ENCODE results near the gene KISS1.

The KISS1 gene

DNA sequence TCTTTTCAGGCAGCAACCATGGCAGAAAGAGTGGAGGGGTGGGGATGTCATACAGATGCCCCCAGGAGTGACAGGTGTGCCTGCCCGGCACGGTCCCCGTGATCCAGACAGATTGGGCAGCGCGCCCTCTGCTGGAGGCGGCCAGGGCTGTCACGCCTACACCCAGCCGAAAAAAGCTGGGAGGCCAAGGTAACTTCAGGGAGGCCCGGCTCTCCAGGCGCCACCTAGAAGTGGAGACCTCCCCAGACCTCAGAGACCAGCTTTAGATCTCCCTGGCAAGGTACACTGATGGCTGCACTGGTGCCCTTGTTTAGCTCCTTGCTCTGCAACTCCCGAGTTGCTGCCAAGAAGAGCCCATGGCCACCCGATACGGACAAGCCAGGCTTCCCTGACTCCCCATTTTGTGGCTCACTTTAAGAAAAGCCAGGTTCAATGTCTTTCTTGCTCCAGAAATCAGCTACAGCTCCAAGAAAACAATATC is 10.9 kb upstream of the KISS1 start:
- H3K27me3 Mint-ChIP-seq = peaks cover 27% of the 10 kb centered on the region
- no peak overlapping the region for H3K4me3 Mint-ChIP-seq
- no peak overlapping the region for H3K27ac Mint-ChIP-seq
- intact Hi-C loops (cut with micrococcal nuclease) = loop anchor here (1.0 to 5.0 kb wide), 2 partner anchors 45 to 345 kb away; partner anchors contain the start of gene SNRPE
- no peaks in the 10 kb centered on the region for H3K9me3 Mint-ChIP-seq
- no peaks in the 10 kb centered on the region for H3K4me1 Mint-ChIP-seq (ENCODE audit: low read depth)
- no peaks in the 10 kb centered on the region for H3K36me3 Mint-ChIP-seq (ENCODE audit: low read depth)

DNA sequence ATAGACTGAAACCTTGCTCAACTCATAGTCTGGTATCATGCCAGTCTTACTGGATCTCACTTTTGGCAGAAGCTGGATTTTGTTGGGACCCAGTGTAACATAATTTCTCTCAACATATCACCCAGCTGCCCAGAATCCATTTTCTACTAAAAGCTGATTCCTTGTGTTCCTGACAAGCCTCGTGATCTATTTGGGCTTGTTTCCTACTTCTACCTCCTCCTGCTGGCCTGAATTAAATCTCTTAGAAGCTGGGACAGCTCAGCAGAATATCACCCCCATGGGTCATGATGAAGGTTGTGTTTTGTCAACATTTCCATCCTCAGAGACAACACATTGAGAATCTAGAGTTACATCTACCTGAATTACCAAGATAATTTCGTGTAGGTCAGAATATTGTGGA is 9.8 kb upstream of the KISS1 start:
- intact Hi-C loops (cut with micrococcal nuclease) = loop anchor here (5.0 kb wide), 1 partner anchor 344 kb away; the partner anchor contains the start of gene SNRPE
- no peak overlapping the region for H3K4me3 Mint-ChIP-seq
- H3K4me1 Mint-ChIP-seq (ENCODE audit: low read depth) = no peaks in the 10 kb centered on the region
- no peaks in the 10 kb centered on the region for H3K36me3 Mint-ChIP-seq (ENCODE audit: low read depth)
- H3K27me3 Mint-ChIP-seq = peaks cover 27% of the 10 kb centered on the region
- H3K9me3 Mint-ChIP-seq = no peaks in the 10 kb centered on the region
- no peak overlapping the region for H3K27ac Mint-ChIP-seq

DNA sequence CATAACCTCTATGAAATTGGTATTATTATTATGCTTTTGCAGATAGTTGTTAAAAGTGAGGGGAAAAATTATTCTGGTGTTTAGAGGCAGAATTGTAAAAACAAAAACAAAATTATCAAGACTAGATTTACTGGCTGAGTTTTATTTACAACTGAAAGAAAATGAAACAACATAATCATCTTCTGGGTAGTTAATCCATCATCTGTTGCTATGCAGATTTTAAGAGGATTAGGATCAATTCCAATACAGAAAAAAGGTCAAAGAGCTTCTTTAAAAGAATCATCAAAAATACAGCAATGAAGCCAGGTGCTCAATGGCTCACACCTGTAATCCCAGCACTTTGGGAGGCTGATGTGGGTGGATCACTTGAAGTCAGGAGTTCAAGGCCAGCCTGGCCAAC is 9.2 kb upstream of the KISS1 start:
- H3K36me3 Mint-ChIP-seq (ENCODE audit: low read depth) = no peaks in the 10 kb centered on the region
- no peak overlapping the region for H3K27ac Mint-ChIP-seq
- no peaks in the 10 kb centered on the region for H3K4me1 Mint-ChIP-seq (ENCODE audit: low read depth)
- no peaks in the 10 kb centered on the region for H3K9me3 Mint-ChIP-seq
- H3K4me3 Mint-ChIP-seq = no peak overlapping the region
- intact Hi-C loops (cut with micrococcal nuclease) = loop anchor here (5.0 kb wide), 1 partner anchor 343 kb away; the partner anchor contains the start of gene SNRPE
- H3K27me3 Mint-ChIP-seq = peaks cover 27% of the 10 kb centered on the region

DNA sequence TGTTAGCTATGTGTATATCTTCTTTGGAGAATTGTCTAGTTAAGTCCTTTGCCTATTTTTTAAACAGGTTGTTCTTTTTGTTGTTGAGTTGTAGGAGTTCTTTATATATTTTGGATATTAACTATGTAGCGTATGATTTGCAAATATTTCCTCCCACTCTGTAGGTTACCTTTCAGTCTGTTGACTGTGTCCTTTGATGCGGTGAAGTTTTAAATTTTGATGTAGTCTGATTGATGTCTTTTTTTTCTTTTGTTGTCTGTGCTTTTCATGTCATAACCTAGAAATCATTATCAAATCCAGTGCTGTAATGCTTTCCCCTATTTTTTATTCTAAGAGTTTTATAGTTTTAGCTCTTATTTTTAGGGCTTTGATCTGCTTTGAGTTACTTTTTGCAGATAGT is 8.7 kb upstream of the KISS1 start:
- H3K27ac Mint-ChIP-seq = no peak overlapping the region
- H3K36me3 Mint-ChIP-seq (ENCODE audit: low read depth) = no peaks in the 10 kb centered on the region
- intact Hi-C loops (cut with micrococcal nuclease) = loop anchor here (5.0 kb wide), 1 partner anchor 343 kb away; the partner anchor contains the start of gene SNRPE
- H3K4me3 Mint-ChIP-seq = no peak overlapping the region
- H3K9me3 Mint-ChIP-seq = no peaks in the 10 kb centered on the region
- H3K4me1 Mint-ChIP-seq (ENCODE audit: low read depth) = no peaks in the 10 kb centered on the region
- peaks cover 24% of the 10 kb centered on the region for H3K27me3 Mint-ChIP-seq

DNA sequence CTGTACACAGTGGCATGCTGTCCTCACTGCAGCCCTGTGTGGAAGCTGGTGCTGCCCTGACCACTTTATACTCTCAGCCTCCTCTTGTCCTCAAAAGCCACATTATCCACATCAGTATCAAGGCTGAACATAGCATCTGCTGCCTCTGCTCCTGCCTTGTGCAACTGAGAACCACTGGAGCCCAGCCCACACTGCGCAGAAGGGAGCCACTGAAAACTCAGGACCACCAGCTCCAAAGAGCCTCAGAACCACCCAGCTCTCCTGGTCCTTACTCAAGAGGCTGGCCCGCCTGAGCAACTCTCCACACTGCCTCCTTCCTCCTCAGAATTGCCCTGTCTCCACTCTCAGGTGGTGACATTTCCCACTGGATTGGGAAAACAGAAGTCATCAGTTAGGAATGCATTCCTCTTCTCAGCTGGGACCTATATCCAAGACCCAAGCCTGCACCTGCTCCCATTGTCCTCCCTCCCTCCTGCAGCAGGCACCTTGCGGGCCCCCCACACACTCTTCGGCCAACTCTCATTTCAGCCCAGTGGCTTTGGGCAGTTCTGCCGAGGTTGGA is 7.0 kb upstream of the KISS1 start:
- Mint-ChIP-seq H3K4me3 (no peak overlapping the region), H3K27ac (no peak overlapping the region), H3K9me3 (no peaks in the 10 kb centered on the region), H3K27me3 (peaks cover 24% of the 10 kb centered on the region), H3K36me3 (ENCODE audit: low read depth) (no peaks in the 10 kb centered on the region), H3K4me1 (ENCODE audit: low read depth) (no peaks in the 10 kb centered on the region)
- intact Hi-C loops (cut with micrococcal nuclease) = no loop called here

DNA sequence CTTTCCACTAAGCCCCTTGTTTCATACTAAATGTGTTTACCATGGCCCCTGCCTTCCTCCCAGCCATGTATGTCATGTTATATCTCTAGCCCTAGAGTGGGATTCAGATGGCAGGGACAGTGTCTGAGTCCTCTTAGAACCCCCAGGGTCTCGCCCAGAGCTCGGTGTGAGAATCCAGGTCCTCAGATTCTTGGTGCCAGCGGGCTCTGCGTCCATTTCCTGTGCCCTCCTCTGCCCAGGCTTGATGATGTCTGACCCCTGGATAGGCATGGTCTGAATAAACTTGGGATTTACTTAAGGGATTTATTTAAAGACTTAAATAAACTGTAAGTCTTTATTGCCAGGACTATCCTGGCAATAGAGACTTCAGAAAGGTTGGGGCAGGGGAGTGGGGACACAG is 6.2 kb upstream of the KISS1 start:
- H3K4me3 Mint-ChIP-seq = no peak overlapping the region
- no peaks in the 10 kb centered on the region for H3K4me1 Mint-ChIP-seq (ENCODE audit: low read depth)
- intact Hi-C loops (cut with micrococcal nuclease) = no loop called here
- H3K36me3 Mint-ChIP-seq (ENCODE audit: low read depth) = no peaks in the 10 kb centered on the region
- peaks cover 24% of the 10 kb centered on the region for H3K27me3 Mint-ChIP-seq
- H3K9me3 Mint-ChIP-seq = no peaks in the 10 kb centered on the region
- no peak overlapping the region for H3K27ac Mint-ChIP-seq

DNA sequence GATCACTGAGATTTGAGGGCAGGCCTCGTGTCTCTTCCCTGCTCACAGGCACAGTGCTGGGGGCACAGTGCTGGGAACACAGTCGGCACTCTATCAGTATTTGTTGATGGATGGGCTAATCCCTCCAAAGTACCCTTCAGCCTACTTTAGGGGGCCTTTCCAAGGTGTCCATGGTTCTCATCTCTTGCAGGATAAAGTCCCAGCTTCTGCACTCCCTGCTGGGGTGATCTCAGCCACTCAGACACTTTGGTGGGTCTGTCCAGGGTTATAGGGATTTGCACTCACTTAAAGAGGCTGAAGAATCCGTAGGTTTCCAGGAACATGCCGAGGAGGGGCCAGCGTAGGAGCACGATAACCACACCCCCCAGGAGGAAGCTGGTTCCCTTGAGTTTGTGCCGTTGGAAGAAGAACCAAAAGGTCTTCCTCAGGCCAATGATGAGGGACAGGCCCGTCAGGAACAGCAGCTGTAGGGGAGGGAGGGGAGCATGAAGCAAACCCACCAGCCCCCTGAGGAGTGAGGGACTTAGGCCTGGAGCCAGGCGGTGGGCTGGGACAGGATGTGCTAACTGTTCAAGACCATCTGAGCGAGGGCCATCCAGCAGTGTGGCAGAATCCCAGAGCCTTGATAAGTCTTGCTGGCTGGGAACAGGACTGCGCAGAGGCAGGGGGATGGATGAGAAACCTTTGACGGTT is 5.2 kb upstream of the KISS1 start:
- peaks cover 20% of the 10 kb centered on the region for H3K27me3 Mint-ChIP-seq

DNA sequence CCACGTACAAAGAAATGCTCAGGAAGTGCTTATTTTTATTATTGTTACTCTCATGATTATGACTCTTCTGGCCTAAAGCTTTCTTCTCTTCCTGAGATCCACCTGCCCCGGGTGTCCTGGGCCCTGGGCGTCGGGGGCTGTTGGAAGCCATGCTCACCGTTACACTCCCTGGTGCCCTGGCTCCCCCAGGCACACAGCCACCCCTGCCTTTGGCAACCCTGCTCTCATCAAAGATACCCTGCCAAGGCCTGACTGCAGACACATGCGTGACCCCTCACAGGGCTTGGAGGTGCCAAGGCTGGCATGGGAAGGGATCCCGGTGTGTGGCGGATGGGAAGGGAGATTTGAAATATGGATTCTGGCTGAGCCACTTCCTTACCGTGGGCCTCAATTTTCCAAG is 3.3 kb upstream of the KISS1 start:
- Mint-ChIP-seq H3K9me3 (no peaks in the 10 kb centered on the region), H3K4me3 (no peak overlapping the region), H3K27me3 (peaks cover 17% of the 10 kb centered on the region), H3K4me1 (ENCODE audit: low read depth) (no peaks in the 10 kb centered on the region), H3K36me3 (ENCODE audit: low read depth) (no peaks in the 10 kb centered on the region), H3K27ac (no peak overlapping the region)
- intact Hi-C loops (cut with micrococcal nuclease) = no loop called here

More for the DNA sequence above, 5.2 kb upstream of the KISS1 start:
- no peaks in the 10 kb centered on the region for H3K4me1 Mint-ChIP-seq (ENCODE audit: low read depth)
- H3K4me3 Mint-ChIP-seq = no peak overlapping the region
- no peaks in the 10 kb centered on the region for H3K36me3 Mint-ChIP-seq (ENCODE audit: low read depth)
- H3K27ac Mint-ChIP-seq = no peak overlapping the region
- intact Hi-C loops (cut with micrococcal nuclease) = no loop called here
- H3K9me3 Mint-ChIP-seq = no peaks in the 10 kb centered on the region

DNA sequence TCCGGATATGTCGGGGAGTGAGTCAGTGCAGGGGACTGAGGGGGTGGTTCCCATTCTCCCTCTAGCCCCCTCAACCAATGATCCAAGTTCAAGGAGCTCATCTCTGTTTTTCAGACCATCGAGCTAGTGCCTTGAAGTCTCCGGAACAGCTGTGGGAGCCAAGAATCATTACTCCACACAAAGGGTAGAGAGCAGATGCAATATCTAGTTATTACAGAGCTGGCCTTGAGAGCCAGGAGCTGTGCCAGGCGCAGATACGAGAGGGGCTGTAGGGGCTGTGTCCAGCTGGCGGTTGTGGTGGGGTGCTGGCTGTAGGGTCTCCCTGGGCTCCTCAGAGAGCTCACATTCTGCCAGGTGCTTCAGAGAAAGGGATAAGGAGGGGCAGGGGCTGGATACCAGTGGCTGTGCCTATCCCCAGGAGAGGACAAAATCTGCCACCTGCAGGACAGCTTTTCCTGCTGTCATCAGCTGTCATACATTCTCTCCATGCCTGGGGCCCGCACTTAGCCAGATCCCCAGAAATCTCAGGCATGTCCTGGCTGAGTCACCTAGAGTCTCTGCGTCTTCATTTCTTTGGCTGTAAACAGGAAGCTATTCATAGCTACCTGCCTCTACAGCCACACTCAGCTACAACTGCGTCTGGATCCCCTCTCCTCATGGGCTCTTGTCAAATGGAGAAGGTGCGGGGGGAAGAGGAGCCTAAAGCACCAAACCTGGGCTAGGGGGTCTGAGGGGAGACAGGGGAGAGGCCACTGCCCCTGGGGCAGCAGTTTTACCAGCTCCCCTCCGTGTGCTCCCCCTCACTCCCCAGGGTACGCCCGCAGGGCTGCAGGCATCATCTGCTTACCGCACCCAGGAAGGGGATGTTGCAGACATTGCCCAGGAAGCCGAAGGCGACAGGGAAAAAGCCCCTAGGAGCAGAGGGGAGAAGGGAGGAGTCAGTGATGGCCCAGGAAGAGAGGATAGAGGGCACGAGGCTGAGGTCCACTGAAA is 2.4 kb upstream of the KISS1 start:
- Mint-ChIP-seq H3K9me3 (no peaks in the 10 kb centered on the region), H3K27ac (no peak overlapping the region), H3K36me3 (ENCODE audit: low read depth) (no peaks in the 10 kb centered on the region), H3K4me3 (no peak overlapping the region), H3K27me3 (peaks cover 19% of the 10 kb centered on the region), H3K4me1 (ENCODE audit: low read depth) (no peaks in the 10 kb centered on the region)
- intact Hi-C loops (cut with micrococcal nuclease) = no loop called here

DNA sequence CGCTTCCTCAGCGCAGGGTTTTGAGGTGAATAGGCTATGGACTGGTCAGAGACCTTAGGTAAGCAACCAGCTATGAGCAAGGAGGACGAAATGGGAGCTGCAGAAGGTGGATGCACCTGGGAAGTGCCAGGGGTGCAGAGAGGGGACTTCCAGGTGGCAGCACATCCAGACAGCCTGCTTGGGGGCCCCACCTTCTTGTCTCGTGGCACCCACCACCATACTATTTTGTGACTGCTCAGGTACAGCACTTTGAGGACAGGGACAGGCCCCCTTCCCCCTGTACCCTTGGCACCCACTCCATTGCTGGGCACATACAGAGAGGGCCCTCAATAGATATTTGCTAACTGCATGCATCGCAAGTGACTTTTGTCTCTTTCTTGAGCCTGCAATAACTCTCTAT is 777 bp upstream of the KISS1 start:
- Mint-ChIP-seq H3K4me3 (no peak overlapping the region), H3K36me3 (ENCODE audit: low read depth) (no peaks in the 10 kb centered on the region), H3K27me3 (peaks cover 20% of the 10 kb centered on the region), H3K9me3 (no peaks in the 10 kb centered on the region), H3K4me1 (ENCODE audit: low read depth) (no peaks in the 10 kb centered on the region), H3K27ac (no peak overlapping the region)
- intact Hi-C loops (cut with micrococcal nuclease) = no loop called here

DNA sequence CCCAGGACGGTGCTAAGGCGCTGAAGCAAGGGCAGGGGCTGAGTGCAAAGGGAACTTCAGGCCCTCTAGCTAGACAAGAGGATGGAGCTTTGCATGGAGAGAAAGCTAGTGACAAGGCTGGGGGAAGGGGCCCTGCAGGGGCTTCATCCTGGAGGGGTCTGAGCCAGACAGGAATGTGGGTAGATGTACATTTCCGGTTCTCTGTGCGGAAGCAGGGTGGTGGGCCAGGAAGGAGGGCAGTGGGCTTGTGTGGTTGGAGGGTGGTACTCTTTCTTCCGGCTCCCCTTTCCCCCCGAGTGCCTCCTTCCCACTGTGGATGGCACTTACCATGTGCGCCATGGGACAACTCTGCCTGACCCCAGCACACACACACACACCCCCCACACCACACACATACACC is 1.5 kb downstream of the KISS1 start:
- Mint-ChIP-seq H3K4me3 (no peak overlapping the region), H3K27me3 (peaks cover 25% of the 10 kb centered on the region), H3K9me3 (no peaks in the 10 kb centered on the region), H3K27ac (no peak overlapping the region), H3K4me1 (ENCODE audit: low read depth) (no peaks in the 10 kb centered on the region), H3K36me3 (ENCODE audit: low read depth) (no peaks in the 10 kb centered on the region)
- intact Hi-C loops (cut with micrococcal nuclease) = no loop called here

DNA sequence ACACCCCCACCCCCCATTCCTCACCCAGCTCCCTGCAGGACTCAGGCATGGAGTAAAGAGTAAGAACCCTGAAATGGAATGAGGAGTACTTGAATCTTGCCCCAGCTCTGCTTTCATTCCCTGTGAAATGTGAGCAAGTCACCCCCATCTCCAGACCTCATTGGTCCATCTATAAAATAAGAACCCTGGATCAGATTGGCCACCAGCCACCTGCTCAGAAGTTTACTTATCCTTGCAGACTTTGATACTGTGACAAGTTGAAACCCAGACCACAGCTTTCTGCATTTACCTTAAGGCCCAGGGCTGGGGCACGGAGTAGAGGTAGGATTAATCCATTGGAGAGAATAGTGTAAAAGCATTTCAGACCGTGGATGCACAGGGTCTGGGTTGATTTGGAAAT is 2.2 kb downstream of the KISS1 start:
- H3K27ac Mint-ChIP-seq = no peak overlapping the region
- no peaks in the 10 kb centered on the region for H3K36me3 Mint-ChIP-seq (ENCODE audit: low read depth)
- H3K4me1 Mint-ChIP-seq (ENCODE audit: low read depth) = peaks cover 5% of the 10 kb centered on the region
- peaks cover 31% of the 10 kb centered on the region for H3K27me3 Mint-ChIP-seq
- intact Hi-C loops (cut with micrococcal nuclease) = no loop called here
- H3K9me3 Mint-ChIP-seq = no peaks in the 10 kb centered on the region
- H3K4me3 Mint-ChIP-seq = no peak overlapping the region

DNA sequence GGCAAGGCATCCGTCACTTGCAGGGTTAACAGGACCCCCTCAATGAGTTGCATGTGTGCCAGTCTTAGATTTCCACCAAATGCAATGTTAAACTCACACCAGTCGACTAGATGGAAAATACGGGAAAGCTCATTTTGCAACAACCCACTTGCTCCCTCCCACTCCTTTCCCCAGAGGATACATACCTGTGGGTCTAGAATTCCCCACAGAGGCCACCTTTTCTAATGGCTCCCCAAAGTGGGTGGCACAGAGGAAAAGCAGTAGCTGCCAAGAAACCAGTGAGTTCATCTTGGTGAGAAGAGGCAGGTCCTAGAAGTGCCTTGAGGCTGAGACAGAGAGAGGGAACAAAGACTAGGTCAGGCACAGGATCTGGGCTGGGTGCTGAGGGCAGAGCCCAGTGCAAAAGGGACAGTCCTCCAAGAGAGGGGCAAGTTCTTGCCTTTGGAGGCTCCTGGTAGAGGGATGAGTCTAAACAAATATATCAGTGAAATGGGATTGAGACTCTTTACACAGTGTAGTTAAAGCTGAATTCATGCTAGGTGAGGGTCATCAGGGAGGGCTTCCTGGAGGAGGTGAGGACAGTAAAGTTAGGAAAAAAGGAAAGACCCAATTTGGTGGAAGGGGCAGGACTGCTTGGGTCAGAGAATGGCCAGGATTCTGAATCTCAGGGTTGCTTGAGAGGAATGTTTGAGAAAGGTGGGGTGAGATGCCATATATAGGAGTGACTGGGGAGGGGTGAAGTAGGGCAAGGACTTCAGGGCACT is 3.5 kb downstream of the KISS1 start:
- H3K27ac Mint-ChIP-seq = no peak overlapping the region
- intact Hi-C loops (cut with micrococcal nuclease) = no loop called here
- H3K27me3 Mint-ChIP-seq = peaks cover 45% of the 10 kb centered on the region
- peaks cover 6% of the 10 kb centered on the region for H3K4me1 Mint-ChIP-seq (ENCODE audit: low read depth)
- H3K4me3 Mint-ChIP-seq = no peak overlapping the region
- H3K36me3 Mint-ChIP-seq (ENCODE audit: low read depth) = no peaks in the 10 kb centered on the region
- H3K9me3 Mint-ChIP-seq = no peaks in the 10 kb centered on the region
